OCI-LY1 (cell line): ENCODE measurements around the gene TAS1R2.

Experiments used
- H2AFZ ChIP-seq: fragments of 200-600 bp; sonication (generic), shearing (Covaris generic); 2 replicates; pipeline ENCODE4 v1.6.0; 2014; ENCODE audit warnings: antibody characterized with exemption, mild to moderate bottlenecking, low read length
- H3F3A ChIP-seq: fragments of 200-600 bp; sonication (generic), shearing (Covaris generic); 2 replicates; pipeline ENCODE4 v1.6.0; 2014; ENCODE audit warnings: mild to moderate bottlenecking, antibody characterized with exemption, low read length, moderate library complexity; ENCODE audit not compliant: insufficient read depth
- H3K27ac ChIP-seq: fragments of 200-600 bp; sonication (generic); 2 replicates; pipeline ENCODE4 v1.5.1; 2014; ENCODE audit warnings: low read length, mixed run types, mild to moderate bottlenecking, low read depth; ENCODE audit not compliant: poor library complexity, severe bottlenecking
- H3K27me3 ChIP-seq: fragments of 200-600 bp; sonication (generic); 2 replicates; pipeline ENCODE4 v1.6.0; 2014; ENCODE audit warnings: antibody characterized with exemption, mild to moderate bottlenecking, low read length, moderate library complexity; ENCODE audit not compliant: insufficient read depth
- H3K36me3 ChIP-seq: fragments of 200-600 bp; sonication (generic); 2 replicates; pipeline ENCODE4 v1.6.1; 2014; ENCODE audit warnings: mild to moderate bottlenecking, antibody characterized with exemption, low read length, moderate library complexity, mixed read lengths; ENCODE audit not compliant: insufficient read depth
- H3K4me1 ChIP-seq: fragments of 200-600 bp; sonication (generic); 2 replicates; pipeline ENCODE4 v1.5.1; 2014; ENCODE audit warnings: mild to moderate bottlenecking, low read length, moderate library complexity; ENCODE audit not compliant: insufficient read depth, severe bottlenecking
- H3K4me2 ChIP-seq: fragments of 200-600 bp; sonication (generic), shearing (Covaris generic); 2 replicates; pipeline ENCODE4 v1.6.1; 2014; ENCODE audit warnings: low read length
- H3K4me3 ChIP-seq: fragments of 200-600 bp; sonication (generic); 2 replicates; pipeline ENCODE4 v1.5.1; 2014; ENCODE audit warnings: low read length, low read depth, mild to moderate bottlenecking, mixed read lengths; ENCODE audit not compliant: poor library complexity, severe bottlenecking
- H3K79me2 ChIP-seq: fragments of 200-600 bp; shearing (Covaris generic); 2 replicates; pipeline ENCODE4 v1.6.1; 2016; ENCODE audit warnings: mixed run types, low read length, mixed read lengths; ENCODE audit not compliant: insufficient read depth
- H3K9ac ChIP-seq: fragments of 200-600 bp; sonication (generic), shearing (Covaris generic); 2 replicates; pipeline ENCODE4 v1.6.1; 2014; ENCODE audit warnings: mild to moderate bottlenecking, low read length, mixed read lengths
- H3K9me2 ChIP-seq: fragments of 200-600 bp; sonication (generic), shearing (Covaris generic); 2 replicates; pipeline ENCODE4 v1.6.1; 2014; ENCODE audit warnings: low read depth, mild to moderate bottlenecking, low read length, mixed read lengths
- H3K9me3 ChIP-seq: fragments of 200-600 bp; shearing (Covaris generic); 2 replicates; pipeline ENCODE4 v1.6.1; 2014; ENCODE audit warnings: low read length, mixed read lengths
- H4K20me1 ChIP-seq: fragments of 200-600 bp; sonication (generic), shearing (Covaris generic); 2 replicates; pipeline ENCODE4 v1.6.0; 2016; ENCODE audit warnings: mild to moderate bottlenecking, low read length; ENCODE audit not compliant: insufficient read depth
- CTCF ChIP-seq: fragments of 200-600 bp; sonication (generic), shearing (Covaris generic); IDR thresholded peaks from 2 replicates; pipeline ENCODE4 v1.5.1; 2017; ENCODE audit warnings: mild to moderate bottlenecking, antibody characterized with exemption, low read length, moderate library complexity, mixed read lengths
- EZH2 ChIP-seq: fragments of 200-600 bp; sonication (generic), shearing (Covaris generic); IDR thresholded peaks from 2 replicates; pipeline ENCODE4 v1.8.0; 2017; ENCODE audit warnings: borderline replicate concordance, mixed run types, mild to moderate bottlenecking, antibody characterized with exemption, low read length, moderate library complexity, mixed read lengths

Gene TAS1R2

DNA sequence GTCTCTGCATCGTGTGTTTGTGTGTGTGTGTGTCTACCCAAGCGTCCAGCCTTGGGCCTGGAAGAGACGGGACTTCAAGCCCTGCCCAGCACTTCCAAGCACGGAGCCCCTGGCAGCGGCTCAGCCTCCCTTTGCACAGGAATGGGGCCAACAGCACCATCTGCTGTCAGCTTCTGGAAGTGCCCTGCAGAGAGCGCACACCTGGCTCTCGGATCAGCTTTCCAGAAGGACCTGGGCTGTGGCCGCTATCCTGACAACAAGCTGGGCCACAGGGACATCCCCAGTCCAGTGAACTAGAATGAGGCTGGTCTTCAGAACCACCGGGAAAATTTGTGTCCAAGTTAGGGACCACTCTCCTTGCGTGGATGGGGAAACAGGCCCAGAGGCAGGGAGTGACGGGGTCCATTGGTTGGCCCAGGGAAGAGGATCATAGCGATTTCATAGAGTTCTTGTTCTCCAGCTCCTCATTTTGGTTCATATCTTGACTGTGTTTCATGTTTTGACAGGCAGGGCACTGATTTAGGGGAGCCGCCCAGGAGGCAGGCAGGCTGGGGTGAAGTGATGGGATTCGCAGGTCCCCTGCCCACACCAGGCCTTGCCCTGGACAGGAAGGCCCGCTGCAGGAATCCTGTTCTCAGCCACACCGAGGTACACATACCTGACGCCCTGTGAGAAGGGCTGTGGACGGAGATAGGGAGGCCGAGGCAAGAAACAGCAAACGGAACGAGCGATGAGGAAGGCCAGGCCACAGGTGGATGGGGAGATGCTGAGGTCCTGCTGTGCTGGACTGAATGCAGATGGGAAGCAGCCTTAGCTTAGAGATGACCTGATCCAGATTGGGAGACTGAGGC lies 38.4 kb downstream of the TAS1R2 start:
- TF ChIP-seq EZH2 (no peak), CTCF (peak; percentile 81)
- Histone ChIP-seq H3K9ac (no peak overlapping the region), H3K79me2 (no peaks in the 10 kb centered on the region), H3K4me2 (no peak overlapping the region), H3K9me3 (no peaks in the 10 kb centered on the region), H3K27ac (no peak overlapping the region), H3K27me3 (no peaks in the 10 kb centered on the region), H3K36me3 (no peaks in the 10 kb centered on the region), H2AFZ (no peak overlapping the region), H3K9me2 (no peaks in the 10 kb centered on the region), H3K4me3 (no peak overlapping the region), H4K20me1 (no peaks in the 10 kb centered on the region), H3K4me1 (no peaks in the 10 kb centered on the region), H3F3A (no peaks in the 10 kb centered on the region)

- Histone ChIP-seq H3K9ac (no peak overlapping the region), H3K4me3 (no peak overlapping the region), H3F3A (no peaks in the 10 kb centered on the region), H3K4me2 (no peak overlapping the region), H3K36me3 (no peaks in the 10 kb centered on the region), H3K27me3 (no peaks in the 10 kb centered on the region), H3K79me2 (no peaks in the 10 kb centered on the region), H3K9me2 (no peaks in the 10 kb centered on the region), H2AFZ (no peak overlapping the region), H3K4me1 (no peaks in the 10 kb centered on the region), H3K27ac (no peak overlapping the region), H3K9me3 (no peaks in the 10 kb centered on the region), H4K20me1 (no peaks in the 10 kb centered on the region)
- no peak for TF ChIP-seq CTCF
- TF ChIP-seq EZH2, result no peak
These were observed 39.3 kb downstream of the TAS1R2 start for GRCh38 chr1:18819986-18820790.

- Histone ChIP-seq H4K20me1 (no peaks in the 10 kb centered on the region), H3K9me3 (no peaks in the 10 kb centered on the region), H3K9ac (no peak overlapping the region), H3K36me3 (no peaks in the 10 kb centered on the region), H2AFZ (no peak overlapping the region), H3K79me2 (no peaks in the 10 kb centered on the region), H3K27ac (no peak overlapping the region), H3F3A (no peaks in the 10 kb centered on the region), H3K27me3 (no peaks in the 10 kb centered on the region), H3K9me2 (no peaks in the 10 kb centered on the region), H3K4me3 (no peak overlapping the region), H3K4me2 (no peak overlapping the region), H3K4me1 (no peaks in the 10 kb centered on the region)
- TF ChIP-seq CTCF (no peak), EZH2 (no peak)
These were observed 40.3 kb downstream of the TAS1R2 start for GRCh38 chr1:18819203-18819602.
